GM18511 (cell line): ENCODE data around the gene ANAPC15.
A peak's percentile ranks its signal among the peaks of the same experiment; 100 is the strongest.
"Not testable (repeated sequence)": the region's sequence is repeated elsewhere in the genome, so short reads cannot be mapped to it uniquely, and the experiment has no call there.

Source experiments
- ATAC-seq: cut with Tn5 transposase; IDR thresholded peaks from one replicate; pipeline ENCODE4 v1.9.1; 2021; ENCODE audit warnings: mild to moderate bottlenecking, moderate library complexity; ENCODE audit not compliant: unreplicated experiment

The ANAPC15 gene

DNA sequence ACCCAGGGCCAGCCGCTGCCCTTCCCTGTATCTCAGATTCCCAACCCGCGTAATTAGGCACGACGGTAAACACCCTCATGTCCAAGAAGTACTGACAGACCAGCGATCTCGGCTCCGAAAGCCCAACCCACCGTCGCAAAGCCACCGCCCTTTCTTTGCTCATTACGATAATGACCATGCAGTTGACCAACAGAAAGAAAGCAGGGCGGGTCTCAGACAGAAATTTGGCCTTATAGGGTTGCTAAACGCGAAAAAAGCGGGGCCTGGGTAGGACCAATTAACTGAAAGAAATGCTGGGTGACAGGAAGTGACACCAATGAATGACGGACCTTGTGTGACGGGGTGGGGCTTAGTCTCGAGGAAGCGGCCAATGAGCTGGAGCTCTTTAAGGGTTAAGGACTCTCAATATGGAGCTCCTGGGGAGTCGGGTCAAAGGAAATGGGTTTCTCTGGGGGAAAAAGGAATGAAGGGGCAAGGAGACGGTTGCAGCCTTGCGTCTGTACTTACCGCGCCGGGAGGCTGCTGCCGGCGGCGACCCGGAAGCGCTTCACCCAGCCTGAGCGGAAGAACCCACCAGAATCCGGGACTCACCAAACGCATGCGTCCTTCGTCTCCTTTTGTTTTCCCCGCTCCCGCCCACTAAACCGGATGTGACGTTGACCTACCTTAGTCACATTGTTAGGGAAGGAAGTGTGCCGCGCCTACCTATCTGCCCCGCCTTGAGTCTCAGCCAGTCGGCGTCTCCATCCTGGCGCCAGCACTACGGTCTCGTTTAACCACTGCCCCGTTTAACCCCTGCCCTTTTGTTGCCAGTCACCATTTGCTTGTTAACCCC lies at the start of gene ANAPC15:
Gene ANAPC15 (minus strand): TSS at position 553 of the 835 bp plus-strand sequence. CDS start 1,419 bp downstream, outside the sequence.
- peak; percentile 95 for ATAC-seq

DNA sequence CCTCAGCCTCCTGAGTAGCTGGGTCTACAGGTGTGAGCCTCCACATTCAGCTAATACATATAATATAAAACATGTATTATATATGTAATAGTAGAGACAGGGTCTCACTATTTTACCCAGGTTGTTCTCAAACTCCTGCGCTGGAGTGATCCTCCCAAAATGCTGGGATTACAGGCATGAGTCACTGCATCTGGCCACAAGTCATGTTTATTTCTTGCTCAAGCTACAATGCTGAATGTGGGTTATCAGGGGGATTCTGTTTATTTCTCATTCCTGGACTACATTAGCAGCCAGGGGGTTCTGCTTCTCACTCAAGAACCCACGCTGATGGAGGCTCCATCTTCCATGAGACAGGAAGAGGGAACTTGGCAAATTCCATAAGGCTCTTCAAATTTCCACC lies 47.8 kb upstream of the ANAPC15 start:
- no peak for ATAC-seq

- ATAC-seq, result no peak
Observed at GRCh38 chr11:72157131-72157530, 44.6 kb upstream of the ANAPC15 start.

GRCh38 chr11:72155751-72156150 lies 43.3 kb upstream of the ANAPC15 start:
- no peak for ATAC-seq

GRCh38 chr11:72154816-72155215 lies 42.3 kb upstream of the ANAPC15 start:
- no peak for ATAC-seq

DNA sequence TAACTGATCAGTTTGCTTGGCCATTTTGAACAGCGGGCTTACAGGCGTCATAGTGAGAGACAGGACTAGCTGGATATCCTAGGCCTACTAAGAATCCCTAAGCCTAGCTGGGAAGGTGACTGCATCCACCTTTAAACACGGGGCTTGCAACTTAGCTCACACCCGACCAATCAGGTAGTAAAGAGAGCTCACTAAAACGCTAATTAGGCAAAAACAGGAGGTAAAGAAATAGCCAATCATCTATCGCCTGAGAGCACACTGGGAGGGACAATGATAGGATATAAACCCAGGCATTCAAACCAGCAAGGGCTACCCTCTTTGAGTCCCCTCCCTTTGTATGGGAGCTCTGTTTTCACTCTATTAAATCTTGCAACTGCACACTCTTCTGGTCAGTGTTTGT lies 41.4 kb upstream of the ANAPC15 start:
- not testable (repeated sequence) for ATAC-seq

GRCh38 chr11:72150882-72151281 lies 38.4 kb upstream of the ANAPC15 start:
- no peak for ATAC-seq

DNA sequence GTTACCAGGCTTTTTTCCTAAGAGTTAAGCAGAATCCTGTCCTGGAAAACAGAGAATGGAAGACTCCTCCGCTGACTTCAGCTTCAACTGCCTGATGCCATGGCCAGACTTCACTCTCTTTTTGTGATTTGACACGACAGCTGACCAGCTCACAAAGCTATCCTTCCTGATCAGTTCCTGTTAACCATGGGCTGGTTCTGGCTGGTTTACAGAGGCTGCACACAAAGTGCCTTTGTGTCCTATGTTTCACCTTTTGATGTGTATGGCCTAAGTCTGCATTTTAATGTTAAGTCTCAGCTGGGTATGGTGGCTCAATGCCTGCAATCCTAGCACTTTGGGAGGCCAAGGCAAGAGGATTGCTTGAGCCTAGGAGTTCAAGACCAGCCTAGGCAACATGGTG lies 34.1 kb upstream of the ANAPC15 start:
- no peak for ATAC-seq

GRCh38 chr11:72144807-72145565 lies 32.5 kb upstream of the ANAPC15 start:
- ATAC-seq, result no peak

GRCh38 chr11:72142543-72142942 lies 30.0 kb upstream of the ANAPC15 start:
- ATAC-seq, result not testable (repeated sequence)

- ATAC-seq, result not testable (repeated sequence)
Observed at GRCh38 chr11:72142086-72142485, 29.6 kb upstream of the ANAPC15 start.

DNA sequence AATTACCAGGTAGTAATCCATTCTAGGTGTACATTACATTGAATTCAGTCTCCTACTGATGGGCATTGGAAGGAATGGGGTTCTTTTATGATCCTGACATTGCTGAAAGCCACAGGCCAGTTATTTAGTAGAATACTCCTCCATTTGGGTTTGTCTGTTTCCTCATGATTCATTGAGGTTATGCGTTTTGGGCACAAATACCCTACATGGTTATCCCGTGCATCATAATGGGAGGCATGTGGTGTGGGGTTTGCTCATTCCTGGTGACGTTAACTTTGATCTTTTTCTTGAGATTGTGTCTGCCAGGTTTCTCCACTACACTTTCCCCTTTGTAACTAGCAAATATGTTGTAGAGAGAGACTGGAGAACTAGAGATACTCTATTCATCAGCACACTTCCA lies 28.6 kb upstream of the ANAPC15 start:
- ATAC-seq, result no peak

DNA sequence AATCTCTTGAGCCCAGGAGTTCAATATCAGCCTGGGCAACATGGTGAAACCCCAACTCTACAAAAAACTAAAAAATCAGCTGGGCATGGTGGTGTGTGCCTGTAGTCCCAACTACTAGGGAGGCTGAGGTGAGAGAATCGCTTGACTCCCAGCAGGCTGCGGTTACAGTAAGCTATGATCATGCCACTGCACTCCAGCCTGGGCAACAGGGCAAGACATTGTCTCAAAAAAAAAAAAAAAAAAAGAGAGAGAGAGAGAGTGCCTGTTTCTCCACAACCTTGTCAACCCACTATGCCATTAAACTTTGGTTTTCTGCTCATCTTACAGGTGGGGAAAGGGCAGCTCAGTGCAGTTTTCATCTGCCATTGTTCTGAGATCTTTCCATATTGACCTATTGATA lies 28.2 kb upstream of the ANAPC15 start:
- no peak for ATAC-seq

DNA sequence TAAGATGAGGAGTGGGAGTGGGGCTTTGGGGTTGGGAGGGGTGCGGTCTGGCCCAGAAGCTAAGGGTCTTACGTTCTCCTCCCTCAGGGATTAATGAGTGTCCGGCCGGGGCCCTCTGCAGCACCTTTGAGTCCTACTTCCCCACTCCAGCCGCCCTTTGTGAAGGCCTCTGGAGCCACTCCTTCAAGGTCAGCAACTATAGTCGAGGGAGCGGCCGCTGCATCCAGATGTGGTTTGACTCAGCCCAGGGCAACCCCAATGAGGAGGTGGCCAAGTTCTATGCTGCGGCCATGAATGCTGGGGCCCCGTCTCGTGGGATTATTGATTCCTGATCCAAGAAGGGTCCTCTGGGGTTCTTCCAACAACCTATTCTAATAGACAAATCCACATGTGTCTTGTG lies 27.0 kb upstream of the ANAPC15 start:
- no peak for ATAC-seq

- ATAC-seq, result no peak
Observed at GRCh38 chr11:72138821-72139390, 26.4 kb upstream of the ANAPC15 start.

GRCh38 chr11:72136684-72137262 lies 24.3 kb upstream of the ANAPC15 start:
- no peak for ATAC-seq

DNA sequence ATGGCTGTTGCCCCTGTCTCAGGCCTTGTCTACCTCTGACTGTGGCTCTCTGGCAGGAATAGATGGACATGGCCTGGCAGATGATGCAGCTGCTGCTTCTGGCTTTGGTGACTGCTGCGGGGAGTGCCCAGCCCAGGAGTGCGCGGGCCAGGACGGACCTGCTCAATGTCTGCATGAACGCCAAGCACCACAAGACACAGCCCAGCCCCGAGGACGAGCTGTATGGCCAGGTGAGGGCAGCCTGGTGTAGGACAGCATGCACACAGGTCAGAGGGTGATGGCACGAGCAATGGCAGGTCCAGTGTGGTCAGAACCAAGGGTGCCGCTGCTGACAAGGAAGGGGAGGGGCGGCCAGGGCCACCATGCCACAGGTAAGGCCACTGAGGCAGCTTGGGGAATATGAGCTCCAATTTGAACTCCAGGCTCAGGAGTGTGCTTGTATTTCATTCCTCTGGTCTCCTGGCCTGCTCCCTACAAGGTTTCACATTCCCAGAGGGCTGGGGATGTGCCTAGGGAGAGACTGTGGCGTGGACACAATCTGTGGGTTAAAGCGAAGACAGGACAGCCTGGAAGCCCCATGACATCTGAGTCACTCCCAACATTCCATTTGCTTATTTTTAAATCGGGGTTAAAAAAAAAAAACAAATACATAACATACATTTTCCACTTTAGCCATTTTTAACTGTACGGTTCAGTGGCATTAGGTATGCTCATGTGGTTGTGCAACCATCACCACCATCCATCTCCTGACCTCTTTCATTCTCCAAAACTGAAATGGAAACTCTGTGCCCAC lies 23.6 kb upstream of the ANAPC15 start:
- ATAC-seq, result no peak

DNA sequence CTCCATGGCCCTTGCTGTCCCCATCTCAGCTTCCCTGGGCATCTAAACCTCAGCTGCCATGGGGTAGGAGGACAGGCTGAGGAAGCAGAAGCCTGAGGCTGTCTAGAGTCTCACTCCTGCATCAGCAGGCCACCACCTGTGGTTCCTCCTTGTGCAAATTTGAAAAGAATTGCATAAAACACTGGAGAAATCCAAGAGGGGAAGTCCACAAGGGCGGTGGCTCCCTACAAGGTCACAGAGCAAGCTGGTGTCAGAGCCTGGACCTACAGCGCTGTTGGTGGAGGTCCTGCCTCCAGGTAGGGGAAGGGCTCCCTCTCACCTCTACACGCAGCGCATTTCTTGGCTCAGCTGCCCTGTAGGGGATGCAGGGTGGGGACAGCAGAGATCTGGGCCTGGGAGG lies 23.0 kb upstream of the ANAPC15 start, which contains the start of gene FOLR3:
Gene FOLR3 (plus strand): TSS at position 253 of the 400 bp plus-strand sequence. CDS start 228 bp downstream, outside the sequence.
- ATAC-seq, result not testable (repeated sequence)

DNA sequence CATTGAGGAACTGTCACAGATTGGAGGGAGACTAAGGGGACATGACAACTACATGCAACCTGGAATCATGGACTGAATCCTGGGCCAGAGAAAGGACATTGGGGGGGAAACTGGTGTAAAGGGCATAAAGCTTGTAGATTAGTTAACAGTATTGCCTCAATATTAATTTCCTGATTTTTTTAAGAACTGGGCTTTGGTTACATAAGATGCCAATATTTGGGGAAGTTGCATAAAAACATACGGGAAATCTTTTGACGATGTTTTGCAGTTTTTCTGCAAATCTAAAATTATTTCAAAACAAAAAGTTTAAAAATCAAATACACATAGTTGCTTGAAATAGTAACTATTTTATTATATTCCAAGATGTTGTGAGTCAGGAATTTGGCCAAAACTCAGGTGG lies 20.2 kb upstream of the ANAPC15 start:
- ATAC-seq, result no peak

GRCh38 chr11:72129381-72129780 lies 16.9 kb upstream of the ANAPC15 start:
- ATAC-seq, result no peak
